T47D (cell line): ENCODE results near the gene ATP13A5.

Experiments
- DNase-seq, 2 experiments: peaks; one replicate each; pipeline versions ENCODE4 v3.0.0 to v3.0.0-alpha.2; 2011 to 2012; ENCODE audit warnings: low read depth in 1 of 2, low spot score in 1 of 2
- JUND ChIP-seq: IDR thresholded peaks from 2 replicates; pipeline ENCODE4 v1.6.1; 2012; ENCODE audit warnings: low read depth
- in situ Hi-C: cut with HindIII; loops from 2 replicates; pipeline ENCODE4 v1.10.0; 2016; ENCODE audit warnings: low sequenced_read_pairs, low pct_unique_long_range_greater_than_20kb

The ATP13A5 gene

GRCh38 chr3:193343726-193344222 is 34.8 kb downstream of the ATP13A5 start:
- in situ Hi-C loops = no loop called here
- TF ChIP-seq JUND = no peak
- no peak for DNase-seq

DNA sequence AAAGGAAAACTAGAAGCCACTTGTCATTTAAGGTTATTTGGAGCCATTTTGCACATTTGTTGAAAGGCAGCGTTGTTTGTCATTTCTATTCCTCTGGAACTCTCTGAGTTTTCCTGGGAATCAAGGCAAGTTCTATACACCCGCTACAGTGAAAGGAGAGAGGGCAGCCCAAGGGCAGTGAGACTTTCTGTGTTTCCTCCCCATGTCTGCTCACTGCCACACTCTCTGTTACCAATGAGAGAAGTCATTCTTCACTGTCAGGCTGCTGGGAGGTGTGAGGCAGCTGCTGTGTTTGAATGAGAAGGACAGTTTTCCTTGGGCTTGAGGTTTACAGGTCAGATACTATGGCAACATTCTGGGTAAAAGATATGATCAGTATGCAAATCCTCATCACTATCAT is 36.0 kb downstream of the ATP13A5 start:
- no peak for DNase-seq
- no peak for TF ChIP-seq JUND
- in situ Hi-C loops = no loop called here

- DNase-seq = no peak
- in situ Hi-C loops = no loop called here
- TF ChIP-seq JUND = no peak
Observed at GRCh38 chr3:193335031-193335430, 43.5 kb downstream of the ATP13A5 start.

DNA sequence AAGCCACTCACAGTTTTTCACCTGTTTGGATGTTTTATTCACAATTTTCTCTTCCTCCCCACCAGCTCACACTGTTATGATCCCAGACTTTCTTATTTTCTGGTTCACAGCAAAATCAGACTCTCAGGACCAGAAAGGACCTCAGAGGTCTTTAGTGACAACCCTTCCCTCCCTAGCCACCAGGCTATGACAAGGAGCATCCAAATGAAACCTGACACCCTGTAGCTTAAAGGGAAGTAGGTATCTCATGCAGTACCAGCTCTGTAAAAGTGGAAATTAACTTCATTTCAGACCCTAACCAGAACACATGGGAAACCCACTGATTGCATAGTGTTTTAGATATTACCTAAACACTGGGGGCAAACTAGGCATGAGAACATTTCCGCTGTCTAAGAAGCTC is 45.3 kb downstream of the ATP13A5 start:
- in situ Hi-C loops = no loop called here
- no peak for TF ChIP-seq JUND
- no peak for DNase-seq

GRCh38 chr3:193330555-193331204 is 47.9 kb downstream of the ATP13A5 start:
- in situ Hi-C loops = no loop called here
- TF ChIP-seq JUND = no peak
- no peak for DNase-seq

DNA sequence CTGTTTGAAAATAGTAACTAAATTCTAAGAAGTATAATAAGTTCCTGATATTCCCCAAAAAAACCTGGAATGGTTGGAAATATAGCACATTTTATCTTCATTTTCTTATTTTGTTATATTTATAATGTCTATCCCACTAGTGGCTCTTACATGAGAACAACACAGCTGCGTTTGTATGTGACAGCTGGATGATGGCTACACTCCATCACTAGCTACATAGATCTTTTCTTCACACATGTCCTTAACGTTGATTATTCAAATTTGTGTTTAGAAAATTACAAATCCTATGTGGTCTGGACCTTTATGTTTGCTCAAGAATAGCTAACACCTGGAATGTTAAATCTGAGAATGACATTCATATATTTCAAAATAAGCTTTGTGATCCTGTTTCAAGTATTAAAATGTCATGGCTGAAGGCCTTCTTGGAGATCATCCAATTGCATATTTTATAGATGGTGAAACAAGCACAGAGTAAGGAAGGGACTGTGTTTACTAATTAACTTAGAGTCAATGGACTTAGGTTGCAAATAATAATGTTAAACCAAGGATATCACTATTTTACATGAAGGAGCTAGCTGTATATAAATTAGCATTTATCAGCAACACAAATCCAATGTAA is 60.8 kb downstream of the ATP13A5 start:
- no peak for DNase-seq
- no peak for TF ChIP-seq JUND
- in situ Hi-C loops = no loop called here

GRCh38 chr3:193314161-193314560 is 64.4 kb downstream of the ATP13A5 start:
- in situ Hi-C loops = no loop called here
- no peak for TF ChIP-seq JUND
- no peak for DNase-seq

DNA sequence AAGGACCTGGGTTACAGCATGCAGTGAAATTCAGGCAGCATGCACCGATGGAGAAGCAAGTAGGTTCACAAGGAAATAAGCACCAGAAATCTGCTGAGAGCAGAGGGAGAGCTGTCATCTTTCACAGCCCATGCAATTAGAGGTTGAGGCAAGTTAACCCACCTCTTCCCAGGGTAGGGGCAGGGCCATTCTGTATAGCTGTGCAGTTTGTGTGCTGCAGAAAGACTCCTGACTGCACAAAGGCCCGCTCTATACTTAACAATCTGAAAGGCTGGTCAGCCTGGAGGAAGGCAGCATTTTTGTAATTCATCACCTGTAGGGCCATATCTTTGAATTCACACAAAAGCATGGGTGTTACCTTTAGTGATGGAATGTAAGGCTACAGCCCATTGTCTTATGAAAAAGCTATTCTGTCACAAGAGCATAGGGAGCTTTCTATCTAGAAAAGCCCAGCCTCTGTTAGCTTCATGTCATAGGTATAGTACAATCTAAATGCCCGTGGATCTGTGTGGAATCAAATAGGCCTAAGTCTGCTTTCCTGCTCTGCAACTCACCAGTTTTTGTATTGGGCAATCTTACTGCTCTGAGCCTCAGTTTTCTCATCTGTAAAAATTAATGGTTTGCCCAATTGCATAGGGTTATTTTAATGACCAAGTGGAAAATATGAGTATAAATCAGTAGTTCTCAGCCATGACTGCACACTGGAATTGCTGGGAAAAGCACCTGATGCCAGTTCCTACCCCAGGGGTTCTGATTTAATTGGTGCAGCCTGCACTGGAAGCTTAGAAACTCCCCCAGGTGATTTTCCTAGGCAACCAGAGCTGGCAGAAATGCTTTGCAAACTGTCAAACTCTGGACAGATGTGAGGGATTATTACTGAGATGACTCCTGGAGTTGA is 65.2 kb downstream of the ATP13A5 start:
- in situ Hi-C loops = no loop called here
- no peak for TF ChIP-seq JUND
- no peak for DNase-seq

GRCh38 chr3:193310914-193311723 is 67.4 kb downstream of the ATP13A5 start:
- in situ Hi-C loops = no loop called here
- no peak for DNase-seq
- TF ChIP-seq JUND = no peak

DNA sequence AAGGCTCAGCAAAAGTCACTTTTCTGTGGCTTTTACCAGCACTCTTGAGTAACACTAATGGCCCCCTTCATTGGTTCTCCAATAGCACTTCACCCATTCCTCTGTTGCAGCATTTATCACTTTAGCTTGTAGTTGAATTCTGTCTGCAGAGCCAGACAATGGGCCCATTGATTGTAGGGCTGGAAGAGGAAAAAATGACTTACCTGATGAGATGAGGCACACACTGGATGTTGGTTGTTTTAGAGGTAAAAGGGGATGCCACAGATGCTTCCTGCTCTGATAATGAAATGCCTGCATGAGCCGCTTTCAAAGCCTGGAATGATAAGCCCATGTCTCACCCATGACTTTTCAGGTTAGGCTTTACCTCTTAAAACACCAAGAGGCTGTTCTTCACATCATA is 73.2 kb downstream of the ATP13A5 start:
- TF ChIP-seq JUND = no peak
- DNase-seq = no peak
- in situ Hi-C loops = no loop called here

DNA sequence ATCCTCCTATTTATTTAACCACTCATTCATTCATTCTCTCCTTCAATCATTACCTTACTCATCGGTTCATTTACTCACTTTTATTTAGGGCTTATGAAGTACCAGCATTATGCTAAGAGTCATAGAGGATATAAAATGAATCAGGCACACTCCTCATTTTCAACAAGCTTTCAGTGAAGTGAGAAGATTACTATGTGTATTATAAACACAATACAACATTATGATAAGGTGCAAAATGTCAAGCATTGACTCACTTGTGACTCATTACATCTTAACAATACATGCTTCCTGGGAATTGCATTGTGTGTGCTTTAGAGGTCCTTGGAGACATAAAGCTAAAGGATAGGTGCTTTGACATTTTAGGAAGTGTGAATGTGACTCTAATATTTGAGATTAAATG is 77.1 kb downstream of the ATP13A5 start:
- in situ Hi-C loops = no loop called here
- DNase-seq = no peak
- no peak for TF ChIP-seq JUND

- no peak for DNase-seq
- in situ Hi-C loops = no loop called here
- TF ChIP-seq JUND = no peak
Observed at GRCh38 chr3:193297421-193297820, 81.1 kb downstream of the ATP13A5 start.
